ENCODE data around the gene PACRG.

Gene PACRG

DNA sequence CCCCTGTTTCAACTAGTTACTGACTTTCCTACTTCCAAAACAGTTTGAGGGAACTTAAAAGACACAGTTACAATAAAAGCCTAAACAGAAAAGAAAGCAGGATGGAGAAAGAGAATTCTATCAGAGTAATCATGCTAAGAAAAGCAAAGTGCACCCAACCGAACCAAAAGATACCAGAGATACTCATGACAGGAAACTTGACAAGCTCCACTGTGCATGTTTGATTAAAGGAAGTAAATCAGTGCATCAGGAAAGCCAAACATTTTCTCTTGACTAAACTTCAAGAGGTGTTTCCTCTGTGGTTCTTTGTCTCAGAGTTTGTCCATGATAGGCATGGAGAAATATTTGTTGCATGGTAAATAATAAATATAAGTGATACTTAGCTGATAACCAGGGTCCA is 138.9 kb downstream of the PACRG start:
- no peak for DNase-seq (ENCODE audit: low read depth)

GRCh38 chr6:162868397-162868796 is 140.6 kb downstream of the PACRG start:
- no peak for DNase-seq (ENCODE audit: low read depth)

DNA sequence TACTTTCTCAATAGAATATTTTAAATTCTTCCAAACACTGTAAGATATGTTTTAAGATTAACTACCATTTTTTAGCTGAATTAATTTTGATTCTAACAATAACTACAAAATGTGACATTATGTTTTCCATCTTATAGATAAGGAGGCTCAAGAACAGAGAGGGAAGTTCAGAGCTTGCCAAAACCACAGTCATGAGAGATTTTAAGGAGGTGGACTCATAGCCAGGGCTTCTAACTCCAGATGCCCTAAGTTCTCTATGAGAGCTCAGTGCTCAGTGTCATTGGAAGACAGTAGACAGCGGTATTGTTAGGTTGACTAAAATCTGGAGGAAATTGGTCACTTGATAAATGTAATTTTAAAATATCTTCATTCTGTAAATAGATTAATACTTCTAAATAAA is 144.2 kb downstream of the PACRG start:
- no peak for DNase-seq (ENCODE audit: low read depth)

- DNase-seq (ENCODE audit: low read depth) = no peak
Observed at GRCh38 chr6:162873537-162873936, 145.8 kb downstream of the PACRG start.

DNA sequence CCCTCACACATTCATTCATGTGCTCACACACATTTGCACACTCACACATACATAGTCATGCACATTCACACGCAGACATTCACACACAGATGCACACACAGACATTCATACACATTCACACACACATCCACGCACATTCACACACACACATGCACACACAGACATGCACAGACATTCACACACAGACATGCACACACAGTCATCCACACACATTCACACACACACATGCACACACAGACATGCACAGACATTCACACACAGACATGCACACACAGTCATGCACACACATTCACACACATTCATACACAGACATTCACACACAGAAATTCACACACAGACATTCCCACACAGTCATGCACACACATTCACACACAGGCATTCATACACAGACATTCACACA is 147.3 kb downstream of the PACRG start:
- no peak for DNase-seq (ENCODE audit: low read depth)

DNA sequence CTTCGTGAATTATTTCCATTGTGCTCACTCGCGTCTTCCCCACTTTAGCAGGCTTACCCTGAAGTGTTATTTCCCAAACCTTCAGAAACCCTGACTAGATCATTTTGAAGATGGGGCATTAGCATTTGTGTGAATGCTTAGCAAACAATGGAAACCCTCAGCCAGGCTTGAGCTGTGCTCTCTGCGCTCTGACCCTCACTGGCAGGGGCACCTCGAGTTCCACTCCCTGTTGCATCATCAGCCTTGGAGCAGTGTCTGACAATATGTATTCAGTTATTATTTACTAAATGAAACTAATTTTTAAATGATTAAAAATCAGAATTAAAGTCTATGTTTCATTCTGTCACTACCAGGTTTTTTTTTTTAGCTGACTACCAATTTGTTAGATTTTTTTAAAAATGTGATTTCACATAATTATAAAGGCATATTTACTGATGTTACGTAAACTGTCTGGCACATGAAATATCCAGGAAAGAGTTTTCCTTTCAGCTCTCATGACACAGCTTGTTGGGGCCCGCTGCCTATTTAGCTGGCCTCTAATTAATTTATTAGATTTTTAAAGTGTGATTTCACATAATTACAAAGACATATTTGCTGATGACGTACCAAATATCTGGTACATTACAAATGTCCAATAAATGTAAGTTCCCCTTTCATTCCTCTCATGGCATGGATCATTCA is 155.2 kb downstream of the PACRG start:
- DNase-seq (ENCODE audit: low read depth) = no peak

- no peak for DNase-seq (ENCODE audit: low read depth)
Observed at GRCh38 chr6:162887981-162888689, 160.4 kb downstream of the PACRG start.

- DNase-seq (ENCODE audit: low read depth) = no peak
Observed at GRCh38 chr6:162889303-162889702, 161.5 kb downstream of the PACRG start.

DNA sequence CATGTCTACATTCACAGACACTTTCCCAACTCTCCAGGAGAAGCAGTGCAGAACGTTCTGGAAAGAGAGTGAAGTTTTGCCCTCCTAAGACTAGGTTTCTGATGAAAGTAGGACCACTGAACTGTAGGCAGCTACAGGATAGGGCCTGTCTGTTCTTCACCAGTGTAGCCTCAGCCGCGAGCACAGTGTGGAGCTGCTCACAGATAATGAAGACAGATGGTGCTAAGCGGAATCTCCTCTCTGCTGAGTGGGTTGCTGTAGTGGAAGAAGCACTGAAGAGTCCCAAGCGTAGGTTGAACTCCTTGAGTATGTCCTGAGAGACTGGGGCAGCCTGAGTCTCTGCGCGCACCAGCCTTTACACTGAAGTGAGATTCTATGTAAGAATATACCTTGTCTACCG is 170.2 kb downstream of the PACRG start:
- no peak for DNase-seq (ENCODE audit: low read depth)

GRCh38 chr6:162899148-162899547 is 171.4 kb downstream of the PACRG start:
- DNase-seq (ENCODE audit: low read depth) = no peak

GRCh38 chr6:162900503-162900902 is 172.7 kb downstream of the PACRG start:
- no peak for DNase-seq (ENCODE audit: low read depth)

DNA sequence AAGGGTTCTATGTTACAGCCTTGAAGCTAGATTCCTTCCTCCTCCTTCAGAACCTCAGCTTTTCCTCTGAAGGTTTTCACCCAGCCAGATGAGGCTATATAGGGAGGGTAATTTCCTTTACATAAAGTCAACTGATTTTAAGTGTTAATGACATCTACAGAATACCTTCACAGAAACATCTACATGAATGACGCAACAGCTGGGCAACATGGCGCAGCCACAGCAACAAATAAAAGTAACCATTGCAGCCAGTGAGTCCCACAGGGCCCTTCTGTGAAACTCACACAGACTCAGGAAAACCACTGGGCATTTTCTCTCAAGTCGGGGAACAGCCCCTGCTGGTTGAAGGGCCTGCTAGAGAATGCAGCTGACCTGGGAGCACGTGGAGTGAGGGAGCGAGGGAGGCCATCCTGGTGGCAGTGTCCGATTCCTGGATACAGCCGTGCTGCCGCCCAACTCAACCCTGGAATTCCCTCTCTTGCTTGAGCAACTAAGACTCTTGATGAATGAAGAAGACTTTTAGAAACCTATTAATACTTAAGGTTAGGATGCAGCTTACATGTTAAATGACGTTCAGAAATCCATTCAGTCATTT is 176.4 kb downstream of the PACRG start:
- DNase-seq (ENCODE audit: low read depth) = no peak

GRCh38 chr6:162906479-162906878 is 178.7 kb downstream of the PACRG start:
- no peak for DNase-seq (ENCODE audit: low read depth)

DNA sequence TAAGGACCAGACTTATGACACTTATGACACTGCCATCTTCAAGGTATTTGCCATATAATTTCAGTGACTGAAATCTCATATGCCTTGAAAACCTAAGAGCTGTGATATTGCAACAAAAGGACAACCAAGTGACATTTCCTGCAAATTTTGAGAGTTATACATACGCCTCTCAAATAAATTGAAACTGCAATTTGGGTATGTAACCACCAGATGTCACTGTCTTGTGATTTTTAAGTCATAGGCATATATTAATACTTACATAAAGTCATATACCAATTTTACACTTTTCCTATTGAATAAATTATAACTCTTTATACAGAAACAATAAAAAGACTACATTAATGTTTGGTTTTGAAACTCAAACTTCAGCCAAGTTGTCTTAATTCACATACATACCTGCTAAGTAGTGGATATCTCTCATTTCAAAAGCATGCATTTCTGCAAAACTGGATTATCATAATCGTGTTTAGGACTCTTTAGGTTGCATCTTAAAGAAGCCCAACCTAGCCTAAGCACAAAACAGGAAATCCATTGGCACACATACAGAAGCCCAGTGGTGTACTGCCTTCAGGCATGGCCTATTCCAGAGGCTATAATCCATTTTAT is 180.2 kb downstream of the PACRG start:
- DNase-seq (ENCODE audit: low read depth) = no peak

- no peak for DNase-seq (ENCODE audit: low read depth)
Observed at GRCh38 chr6:162913206-162913605, 185.4 kb downstream of the PACRG start.

DNA sequence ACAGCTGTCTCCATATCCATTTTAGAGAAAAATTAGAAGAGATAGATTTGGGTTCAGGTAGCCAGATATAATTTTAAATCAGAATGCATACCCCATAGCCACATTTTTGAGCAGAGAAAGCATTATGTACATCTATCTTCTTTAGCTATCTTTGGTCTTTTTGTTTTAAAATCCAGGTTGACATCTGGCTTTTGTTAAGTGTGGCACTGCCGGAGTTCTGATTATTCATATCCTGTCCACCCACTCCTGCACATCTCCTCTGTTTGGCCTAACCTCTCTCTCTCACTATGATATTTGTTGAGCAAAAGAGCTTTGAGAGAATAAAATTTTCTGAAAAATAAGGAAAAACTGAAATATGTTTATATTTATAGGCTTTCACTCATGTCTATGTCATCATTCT is 189.7 kb downstream of the PACRG start:
- DNase-seq (ENCODE audit: low read depth) = peak; percentile 11

- DNase-seq (ENCODE audit: low read depth) = no peak
Observed at GRCh38 chr6:162921062-162921461, 193.3 kb downstream of the PACRG start.

DNA sequence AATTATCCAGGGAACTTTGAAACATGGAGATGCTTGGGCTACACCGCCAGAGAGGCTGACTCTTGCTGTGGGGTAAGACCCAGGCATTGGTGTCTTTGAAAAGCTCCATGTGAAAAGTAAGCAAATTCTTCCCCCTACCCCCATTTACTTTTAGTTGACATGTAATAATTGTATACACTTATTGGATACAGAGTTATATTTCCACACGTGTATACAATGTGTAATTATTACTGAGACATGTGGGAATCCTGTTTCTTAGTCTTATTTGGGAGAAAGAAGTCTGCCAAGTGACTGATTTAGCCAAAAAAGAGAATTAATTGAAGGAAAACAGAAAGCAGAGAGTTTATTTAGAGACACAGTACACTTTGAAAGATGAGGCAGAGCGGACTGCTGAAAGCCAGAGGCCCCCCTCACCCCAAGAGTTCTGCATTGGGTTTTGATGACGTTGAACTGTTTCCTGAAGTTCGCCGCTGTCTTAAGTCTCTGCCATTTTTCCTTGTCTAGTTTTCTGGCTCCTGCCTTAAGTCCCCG is 193.8 kb downstream of the PACRG start:
- DNase-seq (ENCODE audit: low read depth) = no peak

- DNase-seq (ENCODE audit: low read depth) = no peak
Observed at GRCh38 chr6:162922563-162923166, 194.9 kb downstream of the PACRG start.

- DNase-seq (ENCODE audit: low read depth) = no peak
Observed at GRCh38 chr6:162934844-162935243, 207.1 kb downstream of the PACRG start.

DNA sequence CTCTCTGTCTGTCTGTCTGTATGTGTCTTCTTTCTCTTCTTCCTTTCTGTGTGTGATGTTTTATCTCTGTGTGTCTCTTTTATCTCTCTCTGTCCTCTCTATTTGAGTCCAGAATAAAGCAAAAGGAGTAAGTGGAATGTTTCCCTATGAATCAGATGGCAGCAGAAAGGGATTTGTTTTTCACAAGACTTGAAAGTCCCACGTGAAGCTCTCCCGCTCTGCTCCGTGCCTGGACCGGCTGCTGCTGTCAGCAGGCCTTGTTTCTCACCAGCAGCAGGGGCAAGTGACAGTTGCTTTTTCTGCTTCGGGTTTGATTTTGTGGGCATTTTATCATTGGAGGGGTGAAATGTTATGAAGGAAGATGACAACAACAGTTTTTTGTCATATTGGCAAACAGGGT is 212.7 kb downstream of the PACRG start:
- DNase-seq (ENCODE audit: low read depth) = no peak

- no peak for DNase-seq (ENCODE audit: low read depth)
Observed at GRCh38 chr6:162941128-162941527, 213.4 kb downstream of the PACRG start.

Data from GM04503 (cell line).